GF-D8 (cell line): ENCODE measurements around the gene ATP8A1.
"Not testable (repeated sequence)": the region's sequence is repeated elsewhere in the genome, so short reads cannot be mapped to it uniquely, and the experiment has no call there.

Experiments
- DNase-seq: peaks from one replicate; lab custom pipeline; 2025; lab: John Stamatoyannopoulos, UW

The ATP8A1 gene

DNA sequence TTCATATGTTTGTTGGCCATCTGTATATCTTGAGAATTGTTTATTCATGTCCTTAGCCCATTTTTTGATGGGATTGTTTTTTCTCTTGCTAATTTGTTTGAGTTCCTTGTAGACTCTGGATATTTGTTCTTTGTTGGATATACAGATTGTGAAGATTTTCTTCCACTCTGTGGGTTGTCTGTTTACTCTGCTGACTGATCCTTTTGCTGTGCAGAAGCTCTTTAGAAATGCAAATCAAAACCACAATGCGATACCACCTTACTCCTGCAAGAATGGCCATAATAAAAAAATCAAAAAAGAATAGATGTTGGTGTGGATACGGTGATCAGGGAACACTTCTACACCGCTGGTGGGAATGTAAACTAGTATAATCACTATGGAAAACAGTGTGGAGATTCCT is 189.1 kb downstream of the ATP8A1 start:
- DNase-seq, result not testable (repeated sequence)

DNA sequence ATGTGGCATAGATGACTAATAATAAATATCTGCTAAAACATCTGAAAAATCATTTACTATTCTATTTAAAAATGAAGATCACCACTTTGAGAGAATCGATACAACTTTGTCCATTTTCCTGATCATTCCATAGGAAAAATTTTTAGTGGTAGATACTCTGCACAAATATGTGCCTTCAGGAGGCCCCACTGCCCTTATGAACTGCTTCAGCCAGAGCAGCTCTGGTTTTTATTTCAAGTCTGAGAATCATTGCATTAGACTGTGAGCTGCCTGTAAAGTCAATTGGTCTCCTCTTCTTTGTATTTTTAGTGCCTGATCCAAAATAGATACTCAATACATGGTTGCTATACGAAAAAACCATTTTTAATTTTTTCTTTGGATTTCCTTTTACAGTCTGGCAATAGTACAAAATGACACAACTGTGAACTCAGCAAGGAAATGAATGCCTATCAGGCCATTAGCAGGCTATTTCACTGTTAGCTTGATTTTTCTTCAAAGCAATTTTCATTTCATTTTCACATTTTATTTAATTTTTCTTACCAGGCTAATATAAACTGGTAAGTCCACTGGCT is 190.5 kb downstream of the ATP8A1 start:
- no peak for DNase-seq

GRCh38 chr4:42464550-42465094 is 192.3 kb downstream of the ATP8A1 start:
- DNase-seq, result no peak

- not testable (repeated sequence) for DNase-seq
Measured at GRCh38 chr4:42461216-42461615, 195.7 kb downstream of the ATP8A1 start.

DNA sequence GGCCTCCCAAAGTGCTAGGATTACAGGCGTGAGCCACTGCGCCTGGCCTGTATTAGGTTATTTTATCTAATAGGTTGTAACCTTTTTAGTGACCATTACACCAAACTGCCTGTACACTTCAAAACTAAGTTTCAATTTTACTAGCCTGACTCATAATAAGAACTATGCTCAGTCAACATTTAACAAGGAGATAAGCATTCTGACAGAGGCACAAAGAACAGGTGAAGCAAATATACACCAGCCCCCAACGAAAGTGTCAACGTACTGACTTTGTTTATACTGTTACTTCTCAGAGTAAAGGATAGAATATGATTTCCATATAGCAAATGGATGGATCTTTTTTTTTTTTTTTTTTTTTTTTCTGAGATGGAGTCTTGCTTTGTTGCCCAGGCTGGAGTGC is 196.9 kb downstream of the ATP8A1 start:
- DNase-seq, result no peak

DNA sequence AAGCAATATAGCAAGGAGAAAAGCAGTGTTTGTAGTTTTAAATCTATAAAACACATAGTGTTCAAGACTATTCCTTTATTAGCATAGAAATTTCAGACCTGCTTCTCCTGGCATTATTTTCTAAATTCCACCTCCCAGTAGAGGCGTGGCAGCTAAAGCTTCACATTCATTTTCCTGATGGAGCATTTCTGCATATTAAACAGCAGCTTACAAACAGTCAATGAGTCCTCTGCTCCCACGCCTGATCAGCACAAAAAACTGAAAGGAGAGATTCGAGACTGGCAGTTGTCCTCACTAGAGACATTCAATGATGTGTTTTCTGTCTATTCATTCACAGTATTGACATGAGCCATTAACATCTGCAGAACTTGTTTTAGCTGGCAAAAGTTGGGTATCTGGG is 198.2 kb downstream of the ATP8A1 start:
- no peak for DNase-seq

GRCh38 chr4:42454755-42455420 is 202.0 kb downstream of the ATP8A1 start:
- no peak for DNase-seq

- no peak for DNase-seq
Measured at GRCh38 chr4:42453612-42454011, 203.3 kb downstream of the ATP8A1 start.

- DNase-seq, result no peak
Measured at GRCh38 chr4:42452823-42453222, 204.1 kb downstream of the ATP8A1 start.

- no peak for DNase-seq
Measured at GRCh38 chr4:42446823-42447222, 210.1 kb downstream of the ATP8A1 start.

DNA sequence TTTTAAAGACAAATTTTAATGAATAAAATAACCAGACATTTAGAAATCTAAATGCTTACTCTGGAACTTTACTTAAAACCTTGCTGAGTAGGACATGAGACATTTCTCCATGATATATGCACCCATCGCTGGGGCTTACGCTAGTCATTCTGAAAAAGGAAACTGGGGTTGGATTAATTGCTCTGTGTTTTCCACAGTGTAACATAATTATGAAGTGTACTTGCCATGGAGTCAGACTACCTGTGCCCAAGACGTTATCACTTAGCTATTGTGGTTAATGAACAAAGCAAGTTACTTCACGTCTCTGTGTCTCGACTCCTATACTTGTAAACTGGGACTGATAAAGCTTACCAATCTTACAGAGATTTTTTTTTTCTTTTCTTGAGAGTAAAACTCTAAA is 211.9 kb downstream of the ATP8A1 start:
- no peak for DNase-seq

DNA sequence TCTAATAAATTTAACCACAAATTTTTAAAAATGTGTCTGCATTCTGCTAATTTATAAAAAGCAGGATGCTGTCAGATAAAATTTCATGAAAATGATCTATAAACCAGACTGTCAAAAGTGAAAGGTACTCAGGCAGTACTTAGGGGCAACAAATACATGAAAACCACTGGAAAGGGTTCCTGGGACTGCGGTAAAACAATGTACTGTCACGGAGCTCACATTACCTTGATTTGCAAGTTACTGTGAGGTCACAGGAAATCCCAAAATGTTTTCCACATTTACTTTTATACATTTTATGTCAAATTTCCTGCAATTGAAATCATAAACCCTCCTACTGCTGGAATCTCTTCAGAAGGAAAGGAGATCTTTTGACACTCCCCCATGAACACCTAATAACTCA is 214.3 kb downstream of the ATP8A1 start:
- no peak for DNase-seq

DNA sequence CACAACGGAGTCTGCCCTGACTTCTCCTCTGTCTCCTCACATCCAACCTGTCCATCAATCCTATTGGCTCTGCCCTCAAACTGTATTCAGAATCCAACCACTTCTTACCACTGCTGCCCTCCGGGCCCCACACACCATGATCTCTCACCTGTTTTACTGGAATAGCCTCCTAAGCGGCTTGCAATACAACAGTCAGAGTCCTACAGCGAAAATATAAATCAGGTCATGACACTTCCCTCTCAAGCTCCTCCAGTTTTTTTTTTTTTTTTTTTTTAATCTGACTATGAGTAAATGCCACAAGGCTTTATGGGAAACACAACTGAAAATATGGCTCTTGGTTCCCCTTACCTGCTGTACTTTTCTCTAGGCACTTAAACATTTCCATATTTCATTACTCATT is 216.8 kb downstream of the ATP8A1 start:
- no peak for DNase-seq

DNA sequence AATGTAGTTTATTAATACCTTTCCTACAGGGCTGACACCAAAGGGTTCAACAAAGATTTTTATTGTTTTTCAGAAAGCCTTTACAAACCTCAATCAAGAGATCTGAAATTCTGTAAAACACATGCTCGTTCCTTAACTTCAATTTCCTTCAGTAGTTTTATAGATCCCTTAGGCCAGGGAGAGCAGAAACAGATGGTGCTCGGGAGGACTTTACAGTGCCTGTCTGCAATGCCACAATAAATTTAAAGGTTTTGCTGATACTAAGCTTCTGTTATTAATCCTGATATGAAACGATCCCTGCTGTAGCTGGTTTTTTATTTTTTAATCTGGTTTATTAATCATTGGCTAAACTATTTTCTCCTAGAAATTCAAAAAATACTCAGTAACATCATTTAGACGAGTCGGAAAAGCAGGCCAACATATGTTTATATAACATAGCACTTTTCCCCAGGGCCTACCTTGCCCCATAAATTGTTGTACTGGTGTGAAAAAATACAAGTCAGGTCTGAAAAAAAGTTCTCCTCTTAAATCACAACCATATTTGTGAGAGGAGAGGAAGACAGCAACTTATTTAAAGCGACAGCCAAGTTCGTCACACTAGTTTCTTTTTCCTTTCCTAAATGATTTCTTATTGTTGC is 219.9 kb downstream of the ATP8A1 start:
- no peak for DNase-seq

DNA sequence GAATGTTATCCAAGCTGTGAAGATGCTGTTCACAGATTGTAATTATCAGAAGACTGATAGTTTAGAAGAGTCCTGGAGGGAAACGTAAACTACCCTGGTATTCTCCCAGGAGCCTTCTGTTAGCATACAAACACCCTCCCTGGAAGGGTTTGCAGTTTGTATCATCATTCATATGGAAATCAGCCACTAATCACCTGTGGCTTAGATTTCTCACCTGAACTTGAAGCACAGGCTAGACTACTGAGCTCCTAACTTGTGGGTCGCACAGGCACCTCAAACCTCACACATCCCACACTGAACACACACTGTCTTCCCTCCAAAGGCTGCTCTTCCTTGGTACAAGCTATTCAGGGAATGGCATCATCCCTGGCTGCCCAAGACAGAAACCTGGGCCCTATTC is 228.9 kb downstream of the ATP8A1 start:
- DNase-seq, result no peak

- no peak for DNase-seq
Measured at GRCh38 chr4:42425146-42426065, 231.5 kb downstream of the ATP8A1 start.

DNA sequence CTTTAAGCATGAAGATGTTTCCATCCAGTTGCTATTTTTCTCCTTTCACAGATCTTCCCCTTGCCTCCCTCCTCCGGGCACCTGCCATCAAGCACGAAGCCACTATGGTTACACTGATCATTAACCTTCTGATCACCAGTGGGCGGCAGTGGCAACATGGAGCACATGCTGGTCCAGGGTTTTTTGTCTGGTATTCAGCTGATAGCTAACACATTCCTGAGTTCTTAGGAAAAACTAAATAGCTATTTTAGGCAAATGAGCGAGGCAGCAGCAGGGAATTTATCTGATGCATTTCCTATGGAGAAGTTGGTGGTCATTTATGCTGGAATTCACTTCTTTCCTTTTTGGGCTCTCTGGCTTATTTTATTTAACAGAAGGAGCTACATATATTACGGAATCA is 236.8 kb downstream of the ATP8A1 start:
- DNase-seq, result no peak

GRCh38 chr4:42417550-42417949 is 239.4 kb downstream of the ATP8A1 start:
- DNase-seq, result no peak

DNA sequence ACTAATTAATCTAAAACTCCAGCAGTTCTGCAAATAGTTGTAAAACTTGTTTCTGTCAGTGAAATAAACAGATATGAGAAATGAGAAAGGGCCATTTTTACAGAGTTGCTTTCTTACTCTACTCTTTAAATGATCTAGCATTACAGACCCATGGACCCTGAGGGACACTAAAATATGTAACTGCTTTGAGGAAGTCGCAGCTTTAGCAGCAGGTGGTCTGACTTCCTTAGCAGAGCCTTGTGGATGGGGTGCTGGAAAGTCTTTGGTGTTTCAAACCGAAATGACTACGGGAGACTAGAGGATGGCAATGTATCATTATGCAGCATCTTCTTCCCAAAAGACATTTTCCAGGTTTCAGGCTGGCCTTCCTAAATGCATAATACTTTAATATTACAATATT is 240.9 kb downstream of the ATP8A1 start:
- DNase-seq, result no peak

DNA sequence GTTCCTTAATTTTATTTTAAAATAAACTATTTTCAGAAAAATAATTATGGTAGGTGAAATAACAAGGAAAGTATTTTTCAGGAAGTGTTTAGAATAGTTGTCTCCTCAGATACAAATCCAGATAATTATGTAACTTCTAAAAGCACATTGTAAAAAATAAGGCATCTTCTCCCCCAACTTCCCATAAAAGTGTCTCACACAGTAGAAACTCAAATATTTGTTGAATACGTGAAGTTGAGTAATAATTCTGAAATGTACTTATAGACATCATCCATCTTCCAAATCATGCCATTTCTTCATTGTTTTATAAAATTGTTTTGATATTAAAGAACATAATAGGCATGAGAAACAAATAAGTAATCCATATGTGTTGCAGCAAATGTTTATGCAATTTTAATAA is 241.6 kb downstream of the ATP8A1 start:
- DNase-seq, result no peak

DNA sequence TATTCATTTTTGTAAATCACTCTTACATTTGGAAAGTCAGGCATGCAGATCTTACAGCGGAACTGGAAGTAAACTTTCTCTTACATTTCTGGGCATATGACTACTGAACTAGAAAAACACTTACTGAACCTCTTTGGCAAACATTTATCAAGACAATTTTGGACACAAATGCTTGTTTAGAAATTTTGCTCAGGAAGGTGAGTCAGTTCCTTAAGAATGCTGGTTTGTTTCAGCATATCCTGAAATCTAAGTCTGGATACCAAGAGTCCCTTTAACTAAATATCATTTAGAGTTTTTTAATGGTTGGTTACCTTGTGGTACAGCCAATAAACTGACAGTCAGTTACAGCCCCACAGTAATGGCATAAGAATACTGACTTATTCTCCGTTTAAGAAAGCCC is 244.7 kb downstream of the ATP8A1 start:
- DNase-seq, result no peak

DNA sequence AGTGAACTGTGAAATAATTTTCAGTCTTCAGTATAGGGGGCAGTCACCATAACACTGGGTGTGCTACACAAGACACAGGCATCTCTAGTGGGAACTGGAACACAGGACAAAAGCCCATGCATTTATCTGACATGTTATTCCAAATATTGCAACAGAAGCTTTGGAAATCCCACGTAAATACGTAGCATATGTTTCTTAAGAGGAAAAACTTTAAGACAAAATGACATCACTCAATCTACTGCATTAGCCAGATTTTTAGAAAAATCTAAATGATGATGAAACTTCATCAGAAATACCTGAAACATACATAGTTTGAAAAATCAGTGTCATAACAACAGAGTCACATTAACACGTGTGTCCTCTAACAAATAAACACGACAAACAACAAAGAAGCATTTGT is 245.1 kb downstream of the ATP8A1 start:
- no peak for DNase-seq
